ENCODE data around the gene MYO1B. TPM values are rescaled to one million over a fixed set of nuclear protein-coding genes. Genes with fewer than 3 reads are reported as not detected.

The MYO1B gene
- total and polyA plus RNA-seq, 7 donors = 6.2 to 37.1 (median 13.8) TPM

DNA sequence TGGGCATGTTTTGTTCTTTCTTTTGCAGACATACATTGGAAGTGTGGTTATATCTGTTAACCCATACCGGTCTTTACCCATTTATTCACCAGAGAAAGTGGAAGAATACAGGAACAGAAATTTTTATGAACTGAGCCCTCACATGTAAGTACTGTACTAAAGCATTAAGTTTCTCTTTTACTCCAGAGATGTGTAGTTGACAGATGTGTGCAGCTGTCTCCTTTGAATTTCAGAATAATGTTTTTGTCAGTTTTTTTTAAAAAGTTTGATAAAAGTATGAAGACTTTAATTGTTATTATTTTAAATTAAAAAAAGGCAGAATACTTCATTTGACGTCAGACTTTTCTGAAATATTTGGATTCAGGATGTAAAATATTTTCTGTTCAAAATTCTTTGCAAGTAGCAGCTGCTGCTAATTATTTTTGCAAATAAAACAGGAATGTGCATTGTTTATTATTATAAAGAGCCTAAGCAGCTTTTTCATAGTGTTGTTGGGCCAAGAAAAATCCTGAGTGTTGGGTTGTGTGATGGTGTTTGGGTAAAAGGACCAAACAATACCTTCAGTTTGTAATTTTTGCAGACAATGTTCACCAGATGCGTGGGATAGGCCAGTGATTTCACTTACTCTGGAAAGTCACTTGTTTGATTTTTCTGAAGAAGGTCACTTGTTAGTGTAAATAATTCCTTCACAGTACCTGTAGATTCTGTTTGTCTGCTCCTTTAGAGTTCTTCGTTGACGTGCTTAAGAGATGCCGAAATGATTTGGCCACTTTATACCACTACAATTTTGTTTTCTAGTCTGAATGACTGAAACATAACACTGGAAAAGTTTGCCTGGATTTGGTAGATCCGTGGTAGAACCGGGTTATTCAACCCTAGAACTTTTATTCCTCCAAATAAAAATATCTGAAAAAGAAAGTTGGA, 51.1 kb downstream of the MYO1B start:
- Histone ChIP-seq H3K27me3 (no peaks in the 10 kb centered on the region), H3K4me1 (no peaks in the 10 kb centered on the region), H3K36me3 (no peaks in the 10 kb centered on the region), H3K9me3 (no peaks in the 10 kb centered on the region), H3K4me3 (no peak overlapping the region), H3K27ac (no peak overlapping the region)
- 78 to 85% methylated on average over 8 of the region's 8 CpGs for WGBS, 2 donors
- TF ChIP-seq EP300 (IDR thresholded peaks at IDR 0.05) = no peak
- TF ChIP-seq POLR2AphosphoS5 (IDR thresholded peaks at IDR 0.05) = no peak
- intact Hi-C loops (cut with DNase I) = no loop called here
- DNase-seq = no peak

DNA sequence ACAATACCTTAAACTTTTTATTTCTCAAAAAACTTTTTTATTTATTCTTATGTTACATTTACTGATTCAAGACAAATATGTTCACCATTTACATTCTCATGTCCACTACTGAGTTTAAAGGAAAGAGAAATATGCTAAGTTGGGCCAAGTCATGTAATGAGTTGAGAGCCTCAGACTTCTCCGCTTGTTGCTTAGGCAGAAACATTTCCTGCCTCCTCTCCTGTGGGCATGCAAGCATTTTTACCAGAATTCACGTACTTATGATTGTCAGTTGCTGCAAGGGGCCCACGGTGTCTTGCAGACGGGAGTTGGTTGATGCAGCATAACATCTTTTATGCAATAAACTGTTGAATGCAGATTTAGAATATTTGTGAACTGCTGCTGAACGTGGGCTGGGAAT, 51.8 kb downstream of the MYO1B start:
- H3K4me1 ChIP-seq = no peaks in the 10 kb centered on the region
- no peaks in the 10 kb centered on the region for H3K9me3 ChIP-seq
- intact Hi-C loops (cut with DNase I) = no loop called here
- DNase-seq = no peak
- no peaks in the 10 kb centered on the region for H3K27me3 ChIP-seq
- H3K27ac ChIP-seq = no peak overlapping the region
- WGBS, 2 donors = 54 to 58% methylated on average over 5 of the region's 5 CpGs
- no peaks in the 10 kb centered on the region for H3K36me3 ChIP-seq
- H3K4me3 ChIP-seq = no peak overlapping the region
- TF ChIP-seq EP300 (IDR thresholded peaks at IDR 0.05) (no peak), POLR2AphosphoS5 (IDR thresholded peaks at IDR 0.05) (no peak), POLR2A (IDR thresholded peaks at IDR 0.05) (no peak)
- TF ChIP-seq, protein P1, sequence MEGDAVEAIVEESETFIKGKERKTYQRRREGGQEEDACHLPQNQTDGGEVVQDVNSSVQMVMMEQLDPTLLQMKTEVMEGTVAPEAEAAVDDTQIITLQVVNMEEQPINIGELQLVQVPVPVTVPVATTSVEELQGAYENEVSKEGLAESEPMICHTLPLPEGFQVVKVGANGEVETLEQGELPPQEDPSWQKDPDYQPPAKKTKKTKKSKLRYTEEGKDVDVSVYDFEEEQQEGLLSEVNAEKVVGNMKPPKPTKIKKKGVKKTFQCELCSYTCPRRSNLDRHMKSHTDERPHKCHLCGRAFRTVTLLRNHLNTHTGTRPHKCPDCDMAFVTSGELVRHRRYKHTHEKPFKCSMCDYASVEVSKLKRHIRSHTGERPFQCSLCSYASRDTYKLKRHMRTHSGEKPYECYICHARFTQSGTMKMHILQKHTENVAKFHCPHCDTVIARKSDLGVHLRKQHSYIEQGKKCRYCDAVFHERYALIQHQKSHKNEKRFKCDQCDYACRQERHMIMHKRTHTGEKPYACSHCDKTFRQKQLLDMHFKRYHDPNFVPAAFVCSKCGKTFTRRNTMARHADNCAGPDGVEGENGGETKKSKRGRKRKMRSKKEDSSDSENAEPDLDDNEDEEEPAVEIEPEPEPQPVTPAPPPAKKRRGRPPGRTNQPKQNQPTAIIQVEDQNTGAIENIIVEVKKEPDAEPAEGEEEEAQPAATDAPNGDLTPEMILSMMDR (IDR thresholded peaks at IDR 0.05) = no peak

DNA sequence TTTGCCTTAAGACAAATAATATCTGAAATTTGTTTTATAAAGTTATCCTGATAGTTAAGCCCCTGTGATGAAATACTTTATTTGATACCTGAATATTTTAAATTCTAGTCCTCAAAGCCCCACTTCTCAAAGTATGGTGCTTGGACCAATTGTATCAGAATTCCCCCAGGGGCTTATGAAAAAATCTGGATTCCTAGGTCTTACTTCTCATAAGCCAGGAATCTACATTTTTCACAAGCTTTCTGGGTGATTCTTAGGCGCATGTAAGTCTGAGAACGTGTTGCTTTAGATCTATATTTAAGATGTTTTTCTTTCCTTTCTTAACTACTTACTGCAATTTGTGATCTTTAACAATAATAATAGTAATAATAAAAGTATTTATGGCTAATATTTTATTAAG, 53.1 kb downstream of the MYO1B start:
- no peak overlapping the region for H3K27ac ChIP-seq
- TF ChIP-seq POLR2A (IDR thresholded peaks at IDR 0.05) (no peak), EP300 (IDR thresholded peaks at IDR 0.05) (no peak), POLR2AphosphoS5 (IDR thresholded peaks at IDR 0.05) (no peak)
- TF ChIP-seq, protein P1 (IDR thresholded peaks at IDR 0.05) = no peak
- no peak for DNase-seq
- 88 to 93% methylated on average over 2 of the region's 2 CpGs for whole genome bisulfite sequencing, 2 donors
- H3K9me3 ChIP-seq = no peaks in the 10 kb centered on the region
- intact Hi-C loops (cut with DNase I) = no loop called here
- no peaks in the 10 kb centered on the region for H3K27me3 ChIP-seq
- H3K36me3 ChIP-seq = no peaks in the 10 kb centered on the region
- no peaks in the 10 kb centered on the region for H3K4me1 ChIP-seq
- no peak overlapping the region for H3K4me3 ChIP-seq

DNA sequence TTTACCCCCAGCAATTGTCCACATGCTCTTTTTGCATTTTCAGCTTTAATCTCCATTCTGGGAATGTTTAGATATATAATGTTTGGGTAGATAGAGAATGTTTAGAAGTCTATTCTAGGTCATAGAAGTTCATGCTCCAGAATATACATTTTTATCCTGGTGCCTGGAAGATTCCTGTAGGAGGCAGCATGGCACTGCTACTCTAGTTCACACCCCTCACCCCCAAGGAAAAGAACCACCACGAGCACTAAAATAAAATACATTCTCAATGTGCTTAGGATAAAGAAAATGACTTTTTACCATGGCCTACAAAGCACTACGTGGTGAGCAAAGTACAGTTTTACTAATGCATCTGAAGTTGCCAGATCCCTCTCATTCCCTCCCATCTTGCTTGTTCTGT, 53.8 kb downstream of the MYO1B start:
- no peaks in the 10 kb centered on the region for H3K36me3 ChIP-seq
- no peaks in the 10 kb centered on the region for H3K9me3 ChIP-seq
- intact Hi-C loops (cut with DNase I) = no loop called here
- no peaks in the 10 kb centered on the region for H3K4me1 ChIP-seq
- 39 to 61% methylated on average over 2 of the region's 2 CpGs for WGBS, 2 donors
- no peaks in the 10 kb centered on the region for H3K27me3 ChIP-seq
- no peak for DNase-seq
- no peak overlapping the region for H3K4me3 ChIP-seq
- H3K27ac ChIP-seq = no peak overlapping the region
- TF ChIP-seq, protein P1 (IDR thresholded peaks at IDR 0.05) = no peak
- no peak for TF ChIP-seq EP300 (IDR thresholded peaks at IDR 0.05)
- no peak for TF ChIP-seq POLR2AphosphoS5 (IDR thresholded peaks at IDR 0.05)
- TF ChIP-seq POLR2A (IDR thresholded peaks at IDR 0.05) = no peak

DNA sequence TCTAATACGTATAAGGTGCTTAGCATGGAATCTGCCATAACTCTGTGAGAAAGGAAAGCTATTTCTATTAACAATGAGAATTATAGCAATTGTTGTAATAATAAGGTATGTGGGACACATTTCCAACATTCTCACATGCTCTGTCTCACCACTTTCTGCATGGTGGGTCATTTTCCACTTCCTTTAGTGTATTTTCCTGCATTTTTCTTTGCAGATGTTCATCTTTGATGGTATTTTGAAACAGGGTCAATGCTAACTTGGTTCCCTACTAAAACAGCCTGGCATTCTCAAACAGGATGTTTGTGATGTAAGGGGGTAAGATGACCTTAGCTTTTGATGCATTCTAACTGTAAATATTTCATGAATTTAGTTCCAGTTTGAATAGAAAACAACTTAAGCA, 54.7 kb downstream of the MYO1B start:
- intact Hi-C loops (cut with DNase I) = no loop called here
- no peak overlapping the region for H3K27ac ChIP-seq
- H3K4me3 ChIP-seq = no peak overlapping the region
- no peak for DNase-seq
- WGBS, 2 donors = 96 to 99% methylated on average over 1 of the region's 1 CpG
- no peaks in the 10 kb centered on the region for H3K4me1 ChIP-seq
- no peak for TF ChIP-seq EP300 (IDR thresholded peaks at IDR 0.05)
- TF ChIP-seq POLR2A (IDR thresholded peaks at IDR 0.05) = no peak
- no peak for TF ChIP-seq POLR2AphosphoS5 (IDR thresholded peaks at IDR 0.05)
- TF ChIP-seq, protein P1 (IDR thresholded peaks at IDR 0.05) = no peak
- H3K36me3 ChIP-seq = no peaks in the 10 kb centered on the region
- no peaks in the 10 kb centered on the region for H3K27me3 ChIP-seq
- H3K9me3 ChIP-seq = no peaks in the 10 kb centered on the region

All from sigmoid colon (tissue), 7 donors.